Small intestine (tissue), 7 donors: ENCODE measurements around the gene IGLL5. TPM values are rescaled to one million over a fixed set of nuclear protein-coding genes. Genes with fewer than 3 reads are reported as not detected.

Experiments used
- DNase-seq, 2 donors: peaks; one replicate each; pipeline versions ENCODE4 v3.0.0 to v3.0.0-alpha.2; 2013
- FAIRE-seq: peaks from 2 replicates; lab custom pipeline; 2012; peaks lifted over from hg19 to GRCh38; lab: Jason Lieb, UNC
- H3K27ac ChIP-seq, 3 donors: one replicate each; pipeline ENCODE4 v1.5.1; 2013; ENCODE audit warnings: low read length in 2 of 3, mild to moderate bottlenecking in 2 of 3, control low read depth in 1 of 3, inconsistent platforms in 1 of 3, low read depth in 1 of 3, moderate library complexity in 1 of 3
- H3K27me3 ChIP-seq, 3 donors: one replicate each; pipeline ENCODE4 v1.6.1; 2013; ENCODE audit warnings: low read length in 3 of 3, inconsistent platforms in 1 of 3; ENCODE audit not compliant: control insufficient read depth in 3 of 3, insufficient read depth in 3 of 3
- H3K36me3 ChIP-seq, 3 donors: one replicate each; pipeline ENCODE4 v1.6.1; 2013; ENCODE audit warnings: low read length in 3 of 3, inconsistent platforms in 1 of 3, low read depth in 1 of 3, mild to moderate bottlenecking in 1 of 3, moderate library complexity in 1 of 3; ENCODE audit not compliant: control insufficient read depth in 3 of 3, insufficient read depth in 2 of 3
- H3K4me1 ChIP-seq, 3 donors: one replicate each; pipeline ENCODE4 v1.6.1; 2013; ENCODE audit warnings: low read length in 2 of 3, inconsistent platforms in 1 of 3, low read depth in 1 of 3, mild to moderate bottlenecking in 1 of 3, moderate library complexity in 1 of 3; ENCODE audit not compliant: control insufficient read depth in 3 of 3, insufficient read depth in 2 of 3
- H3K4me3 ChIP-seq, 3 donors: one replicate each; pipeline ENCODE4 v1.5.1; 2013; ENCODE audit warnings: low read length in 3 of 3, control low read depth in 1 of 3, inconsistent platforms in 1 of 3, low read depth in 1 of 3, mild to moderate bottlenecking in 1 of 3, moderate library complexity in 1 of 3
- H3K9me3 ChIP-seq, 2 donors: one replicate each; pipeline ENCODE4 v1.6.1; 2013; ENCODE audit warnings: low read depth in 1 of 2, low read length in 1 of 2; ENCODE audit not compliant: control insufficient read depth in 2 of 2, insufficient read depth in 1 of 2
- WGBS, 3 donors: extraction: QIAGEN DNeasy Blood & Tissue Kit; methylation state at CpG; one replicate each; pipeline ENCODE4 v1.1.7; 2013; 5-methylcytosine and 5-hydroxymethylcytosine counted together
- polyA plus RNA-seq, 4 donors: library from polyadenylated mRNA; stranded (reverse) in 3 of 4; unstranded in 1 of 4; fragments of 200-250 nt in 3 of 4; fragments of 120-200 nt in 1 of 4; gene quantifications; one replicate each; pipeline versions ENCODE4 v1.2.1 to v1.2.3, GENCODE V29; 2013
- donor health status: healthy with polysubstance abuse.
- donor health status: control.
- donor health status: control.
- donor health status: Bipolar disorder and iron deficiency.
- donor health status: healthy.

IGLL5 gene
- polyA plus RNA-seq, 4 donors = 0.34 to 215 (median 15.1) TPM

DNA sequence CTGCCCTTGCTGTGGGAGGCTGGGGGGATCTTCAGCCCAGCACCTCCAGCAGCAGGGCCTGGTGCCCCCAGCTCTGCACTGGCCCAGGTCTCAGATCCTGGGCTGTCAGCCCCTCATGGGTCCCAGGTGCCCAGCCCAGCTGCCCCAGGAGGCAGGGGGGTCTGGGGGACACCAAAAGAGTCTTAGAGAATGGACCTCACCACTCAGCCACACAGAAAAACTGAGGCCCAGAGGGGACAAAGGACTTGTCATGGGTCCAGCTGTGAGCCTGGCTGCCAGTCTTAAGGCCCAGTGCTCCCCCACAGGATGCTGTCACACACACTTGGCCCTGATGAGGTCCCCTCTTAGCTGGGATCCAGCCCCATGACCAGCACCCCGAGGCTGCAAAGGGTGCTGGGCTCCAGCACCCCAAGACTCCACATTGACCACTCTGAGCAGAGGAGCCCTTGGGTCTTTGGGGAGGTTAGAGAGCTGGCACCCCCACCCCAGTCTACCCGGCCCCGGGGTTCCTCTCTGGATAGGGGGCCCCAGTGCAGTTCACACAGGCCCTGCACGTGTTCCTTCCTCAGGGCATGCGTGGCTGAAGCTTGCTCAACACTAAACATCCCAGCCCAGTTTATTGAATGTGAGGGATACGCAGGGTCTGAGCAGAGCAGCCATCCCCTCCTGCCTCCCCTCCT, 54.4 kb downstream of the IGLL5 start:
- DNase-seq (no peak), FAIRE-seq (no peak)
- H3K27me3 ChIP-seq = no peaks in the 10 kb centered on the region
- no peaks in the 10 kb centered on the region for H3K9me3 ChIP-seq
- 86 to 95% (median 89%) methylated on average over 6 of the region's 6 CpGs for WGBS, 3 donors
- no peak overlapping the region for H3K4me3 ChIP-seq
- no peaks in the 10 kb centered on the region for H3K4me1 ChIP-seq
- no peaks in the 10 kb centered on the region for H3K36me3 ChIP-seq
- peak overlapping the region in 1 of 3 donors; percentile 18 for H3K27ac ChIP-seq

DNA sequence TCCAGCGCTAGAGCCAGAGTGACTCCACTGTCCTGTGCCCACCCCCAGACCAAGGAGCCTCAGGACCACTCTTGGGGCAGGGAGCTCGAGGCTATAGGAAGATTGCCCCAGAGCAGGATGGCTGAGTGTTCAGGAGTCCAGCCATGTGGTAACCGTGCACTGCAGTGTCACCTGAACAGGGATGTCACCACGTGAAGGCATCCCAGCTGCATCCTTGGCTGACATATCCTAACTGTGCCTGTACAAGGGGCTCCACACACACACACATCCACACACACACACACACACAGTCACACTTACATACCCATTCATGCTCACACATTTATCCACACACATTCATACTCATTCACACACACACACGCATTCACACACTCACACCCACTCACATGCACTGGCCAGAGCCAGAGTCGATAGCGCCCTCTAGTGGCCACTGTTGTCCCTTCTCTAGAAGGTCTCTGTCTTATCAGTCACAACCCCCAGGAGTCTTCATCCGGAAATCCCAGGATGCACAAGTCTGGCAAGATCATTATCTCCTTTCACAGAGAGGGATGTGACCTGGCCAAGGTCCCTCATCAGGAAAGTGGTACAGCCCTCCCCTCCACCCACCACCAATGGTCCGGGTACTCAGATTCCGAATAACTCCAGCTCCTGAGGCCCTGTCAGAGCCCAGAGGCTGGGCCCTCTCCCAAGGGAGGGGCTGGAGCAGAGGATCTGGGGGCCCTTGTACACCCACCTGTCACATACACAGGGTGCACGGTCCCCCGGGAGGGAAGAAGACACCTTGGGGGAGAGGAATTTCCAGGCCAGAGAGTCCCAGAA, 55.1 kb downstream of the IGLL5 start:
- no peaks in the 10 kb centered on the region for H3K9me3 ChIP-seq
- WGBS, 3 donors = 52 to 58% (median 54%) methylated on average over 12 of the region's 12 CpGs
- H3K27ac ChIP-seq = peak overlapping the region in 1 of 3 donors; percentile 18
- DNase-seq (peak; percentile 37 to 69), FAIRE-seq (no peak)
- no peaks in the 10 kb centered on the region for H3K4me1 ChIP-seq
- H3K36me3 ChIP-seq = no peaks in the 10 kb centered on the region
- H3K27me3 ChIP-seq = no peaks in the 10 kb centered on the region
- no peak overlapping the region for H3K4me3 ChIP-seq

DNA sequence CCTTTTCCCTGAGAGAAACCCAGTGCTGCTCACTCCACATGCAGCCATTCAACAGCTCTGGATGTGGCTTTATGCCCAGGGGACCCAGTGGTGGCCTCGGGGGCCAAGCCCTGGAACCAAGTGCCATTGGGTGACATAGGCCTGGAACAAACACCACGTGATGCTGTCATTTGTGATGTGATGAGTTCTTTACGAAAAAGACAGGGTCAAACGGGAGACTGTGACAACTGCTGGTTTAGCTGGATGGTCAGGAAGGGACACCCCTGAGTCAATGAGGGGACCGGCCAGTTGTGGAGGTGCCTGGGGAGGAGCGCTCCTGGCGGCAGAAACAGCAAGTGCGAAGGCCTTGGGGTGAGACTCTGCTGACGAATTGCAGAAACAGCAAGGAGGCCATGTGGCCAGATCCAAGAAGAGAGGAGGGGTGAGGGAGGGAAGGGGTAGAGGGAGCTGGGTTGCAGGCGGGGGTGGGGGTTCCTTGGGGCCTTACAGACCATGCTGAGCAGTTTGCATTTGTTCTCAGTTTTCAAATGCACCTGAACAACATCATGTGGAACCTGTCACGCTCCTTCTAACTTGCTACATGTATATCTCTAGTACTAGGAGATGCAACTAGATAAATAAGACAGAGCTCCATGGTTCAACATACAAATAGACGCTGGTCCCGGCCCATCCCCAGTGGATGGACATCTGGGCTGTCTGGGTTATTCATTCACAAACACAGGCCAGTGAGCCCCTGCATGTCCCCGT, 56.1 kb downstream of the IGLL5 start:
- Histone ChIP-seq H3K9me3 (no peaks in the 10 kb centered on the region), H3K4me1 (no peaks in the 10 kb centered on the region), H3K36me3 (no peaks in the 10 kb centered on the region), H3K27ac (no peak overlapping the region), H3K4me3 (no peak overlapping the region), H3K27me3 (no peaks in the 10 kb centered on the region)
- DNase-seq (no peak), FAIRE-seq (no peak)
- 77 to 79% (median 78%) methylated on average over 14 of the region's 14 CpGs for WGBS, 3 donors

DNA sequence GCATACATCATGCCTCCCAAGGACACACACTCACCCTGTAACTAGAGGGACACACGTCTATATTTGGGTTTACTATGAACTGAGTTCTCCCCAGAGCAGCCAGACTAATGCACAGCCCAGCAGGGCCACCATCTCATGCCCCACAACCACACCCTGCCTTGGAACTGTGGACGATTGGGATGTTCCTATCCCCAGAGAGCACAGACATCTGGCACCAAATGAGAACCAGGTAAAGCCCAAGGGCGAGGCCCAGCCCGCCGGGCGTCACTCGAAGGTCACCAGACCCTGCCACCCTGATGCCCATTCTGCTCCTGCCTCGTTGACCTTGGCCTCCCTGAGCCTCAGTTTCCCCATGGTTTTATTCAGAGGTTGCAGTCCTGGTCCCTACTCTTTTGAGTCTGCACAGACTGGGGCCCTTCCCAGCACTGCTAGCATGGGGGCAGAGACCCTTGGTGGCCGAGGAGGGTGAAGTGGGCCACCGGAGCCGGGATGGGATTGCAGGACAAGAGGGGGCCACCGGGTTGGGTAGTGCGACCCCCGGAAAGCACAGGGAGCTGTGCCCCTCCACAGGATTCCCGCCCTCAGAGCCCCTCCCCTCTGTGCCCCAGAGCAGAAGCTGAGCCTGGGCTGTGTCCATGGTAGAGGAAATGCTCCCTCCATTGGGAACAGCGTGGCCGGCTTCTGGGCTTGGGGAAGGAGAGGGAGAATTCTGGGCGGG, 56.8 kb downstream of the IGLL5 start:
- no peaks in the 10 kb centered on the region for H3K9me3 ChIP-seq
- WGBS, 3 donors = 65 to 80% (median 67%) methylated on average over 15 to 18 of the region's 18 CpGs
- no peaks in the 10 kb centered on the region for H3K4me1 ChIP-seq
- DNase-seq (no peak), FAIRE-seq (no peak)
- H3K27me3 ChIP-seq = no peaks in the 10 kb centered on the region
- no peaks in the 10 kb centered on the region for H3K36me3 ChIP-seq
- no peak overlapping the region for H3K4me3 ChIP-seq
- H3K27ac ChIP-seq = no peak overlapping the region

DNA sequence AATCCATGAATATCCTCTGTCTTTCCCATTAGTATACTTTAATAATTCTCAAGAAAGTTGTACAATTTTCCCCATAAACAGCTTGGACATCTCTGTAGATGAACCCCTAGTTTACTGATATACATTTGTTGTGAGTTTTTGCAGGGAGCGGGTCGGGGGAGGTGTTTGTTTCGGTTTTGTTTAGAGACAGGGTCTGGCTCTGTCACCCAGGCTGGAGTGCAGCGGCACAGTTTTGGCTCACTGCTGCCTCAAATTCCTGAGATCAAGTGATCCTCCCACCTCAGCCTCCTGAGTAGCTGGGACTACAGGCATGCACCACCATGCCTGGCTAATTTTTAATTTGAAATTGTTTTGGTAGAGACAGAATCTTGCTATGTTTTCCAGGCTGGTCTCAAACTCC, 57.6 kb downstream of the IGLL5 start:
- no peak overlapping the region for H3K4me3 ChIP-seq
- WGBS, 3 donors = 68 to 81% (median 79%) methylated on average over 4 of the region's 4 CpGs
- DNase-seq (no peak), FAIRE-seq (no peak)
- H3K9me3 ChIP-seq = no peaks in the 10 kb centered on the region
- no peaks in the 10 kb centered on the region for H3K36me3 ChIP-seq
- H3K4me1 ChIP-seq = no peaks in the 10 kb centered on the region
- H3K27me3 ChIP-seq = no peaks in the 10 kb centered on the region
- no peak overlapping the region for H3K27ac ChIP-seq

Other genes with a start within 250 kb of the IGLL5 start
- gene GGTLC2, start 243.2 kb upstream of the IGLL5 start, polyA plus RNA-seq = under 1 TPM in 1 of 4 donors, not detected in 3; 0.04 TPM
- gene GNAZ, start 182.7 kb downstream of the IGLL5 start, polyA plus RNA-seq = 1 to 10 TPM in 3 of 4 donors, under 1 TPM in 1; 0.55 to 3.6 (median 2.7) TPM